Posterior cingulate gyrus (tissue), 11 donors: ENCODE results near the gene EXOG.
A peak's percentile ranks its signal among the peaks of the same experiment; 100 is the strongest.

ENCODE experiments used
- DNase-seq, 10 donors: peaks; one replicate each; pipeline versions ENCODE4 v3.0.0 to v3.0.0-alpha.2; 2020 to 2021; ENCODE audit warnings: mixed read lengths in 3 of 10
- intact Hi-C: fragments of 100-400 bp; cut with DNase I; formaldehyde crosslinking; loops from one replicate; pipeline ENCODE4 v1.15.1; 2023

The EXOG gene, protein sequence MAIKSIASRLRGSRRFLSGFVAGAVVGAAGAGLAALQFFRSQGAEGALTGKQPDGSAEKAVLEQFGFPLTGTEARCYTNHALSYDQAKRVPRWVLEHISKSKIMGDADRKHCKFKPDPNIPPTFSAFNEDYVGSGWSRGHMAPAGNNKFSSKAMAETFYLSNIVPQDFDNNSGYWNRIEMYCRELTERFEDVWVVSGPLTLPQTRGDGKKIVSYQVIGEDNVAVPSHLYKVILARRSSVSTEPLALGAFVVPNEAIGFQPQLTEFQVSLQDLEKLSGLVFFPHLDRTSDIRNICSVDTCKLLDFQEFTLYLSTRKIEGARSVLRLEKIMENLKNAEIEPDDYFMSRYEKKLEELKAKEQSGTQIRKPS

DNA sequence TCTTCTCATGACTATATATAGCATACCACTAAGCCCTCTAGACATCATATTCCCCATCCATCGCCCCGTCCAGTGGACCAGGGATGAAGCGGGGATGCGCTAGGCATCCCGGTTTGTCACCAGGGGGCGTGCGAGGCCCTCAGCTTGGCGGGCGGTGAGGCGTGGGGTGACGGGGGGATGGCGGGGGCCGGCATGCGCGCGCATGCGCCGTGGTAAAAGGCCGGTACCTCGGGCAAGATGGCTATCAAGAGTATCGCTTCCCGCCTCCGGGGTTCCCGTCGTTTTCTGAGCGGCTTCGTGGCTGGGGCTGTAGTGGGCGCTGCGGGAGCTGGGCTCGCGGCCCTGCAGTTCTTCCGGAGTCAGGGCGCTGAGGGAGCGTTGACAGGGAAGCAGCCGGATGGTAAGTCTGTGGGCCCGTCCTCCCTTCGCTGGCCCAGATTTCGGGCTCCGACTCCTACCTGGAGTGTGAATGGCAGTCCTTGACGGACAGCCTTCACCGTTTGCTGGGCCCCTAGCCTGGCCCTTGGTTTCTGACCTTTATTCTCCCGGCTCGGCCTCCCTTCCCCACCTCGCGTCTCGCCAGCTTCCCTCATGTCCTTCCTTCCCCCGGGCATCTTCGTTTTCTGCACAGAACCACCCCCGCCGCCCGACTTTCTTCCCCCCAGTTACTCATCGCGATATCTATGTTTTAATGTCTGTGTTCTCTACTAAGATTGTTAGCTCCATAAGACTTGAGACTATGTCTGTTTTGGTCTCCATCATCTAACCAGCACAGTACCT lies at the start of gene EXOG:
EXOG (plus strand) TSS at position 210 of the 780 bp plus-strand sequence; CDS start at position 238, 28 bp downstream.
- DNase-seq, result peak; percentile 90 to 98 (median 96)
- intact Hi-C loops, result loop anchor here (2.0 kb wide), 2 partner anchors 154 to 360 kb away; partner anchors contain the start of gene ACAA1

DNA sequence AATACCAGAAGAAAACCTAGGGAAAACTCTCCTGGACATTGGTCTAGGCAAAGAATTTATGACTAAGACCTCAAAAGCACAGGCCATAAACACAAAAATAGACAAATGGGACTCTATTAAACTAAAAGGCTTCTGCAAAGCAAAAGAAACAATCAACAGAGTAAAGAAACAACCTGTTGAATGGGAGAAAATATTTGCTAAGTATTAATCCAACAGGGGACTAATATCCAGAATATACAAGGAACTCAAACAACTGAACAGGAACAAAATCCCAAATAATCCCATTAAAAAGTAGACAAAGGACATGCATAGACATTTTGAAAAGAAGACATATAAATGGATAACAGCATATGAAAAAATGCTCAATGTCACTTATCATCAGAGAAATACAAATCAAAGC lies 49.3 kb upstream of the EXOG start:
- DNase-seq, result no peak
- intact Hi-C loops, result no loop called here

DNA sequence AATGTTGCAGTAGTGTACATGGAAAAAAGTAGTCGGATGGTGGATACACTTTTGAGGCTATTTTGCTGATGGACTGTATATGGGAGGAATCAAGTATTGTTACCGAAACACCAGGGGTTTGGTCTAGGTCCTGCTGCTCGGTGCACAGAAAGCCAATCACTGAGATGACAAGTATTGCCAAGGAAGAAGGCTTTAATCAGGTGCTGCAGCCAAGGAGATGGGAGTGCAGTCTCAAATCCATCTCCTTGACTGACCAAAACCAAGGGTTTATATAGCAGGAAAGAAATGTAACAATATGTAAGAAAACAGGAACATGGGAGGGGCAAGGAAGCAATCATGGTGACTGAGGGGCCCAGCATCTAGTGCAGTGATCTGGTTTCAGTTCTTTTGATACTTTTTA lies 45.3 kb upstream of the EXOG start:
- no peak for DNase-seq
- intact Hi-C loops, result loop anchor here (10.0 kb wide), 1 partner anchor 286 kb away; the partner anchor contains the start of gene OXSR1

DNA sequence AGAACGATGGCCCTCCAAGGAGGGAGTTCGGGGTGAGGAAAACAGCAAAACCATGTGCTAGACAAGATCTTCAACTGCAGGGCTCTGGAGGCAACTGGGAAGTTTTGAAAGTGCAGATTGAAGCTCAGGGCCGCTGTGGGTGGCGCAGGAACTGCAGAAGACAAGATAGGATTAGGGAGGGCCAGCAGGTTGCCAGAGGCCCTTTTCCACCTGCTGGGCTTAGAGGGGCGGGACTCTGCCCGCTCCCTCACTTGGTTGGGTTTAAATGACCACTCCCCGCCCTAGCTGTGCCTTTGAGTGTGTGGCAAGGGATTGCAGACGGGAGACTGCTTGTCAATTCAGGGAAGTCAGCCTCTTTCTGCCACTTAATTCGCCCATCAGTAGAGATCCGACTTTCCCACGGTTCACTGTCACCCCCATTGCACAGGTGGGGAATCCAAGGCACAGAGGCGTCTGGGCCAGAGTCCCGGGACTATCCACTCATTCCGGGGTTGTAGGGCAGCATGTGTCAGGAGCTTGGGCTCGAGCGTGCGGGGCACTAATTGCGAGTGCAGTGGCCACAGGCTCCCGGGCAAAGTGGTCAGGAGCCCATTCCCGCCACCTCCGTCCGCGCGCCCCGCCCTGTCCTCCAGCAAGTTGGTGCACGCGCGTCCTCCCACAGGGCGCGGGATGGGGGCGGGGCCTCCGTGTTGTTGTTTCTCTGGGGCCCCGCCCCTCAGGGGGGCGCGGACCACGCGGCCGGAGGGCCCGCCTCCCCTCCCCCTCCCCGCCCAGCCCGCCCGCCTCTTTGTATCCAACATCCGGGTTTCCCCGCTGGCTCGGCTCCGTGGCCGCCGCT lies 42.8 kb upstream of the EXOG start, which contains the start of gene ACVR2B:
ACVR2B (plus strand) TSS at position 816 of the 838 bp plus-strand sequence. CDS start 433 bp downstream, outside the sequence.
- intact Hi-C loops, result loop anchor here (10.0 kb wide), 1 partner anchor 288 kb away; the partner anchor contains the start of gene OXSR1
- DNase-seq, result peak; percentile 73 to 98 (median 85)

DNA sequence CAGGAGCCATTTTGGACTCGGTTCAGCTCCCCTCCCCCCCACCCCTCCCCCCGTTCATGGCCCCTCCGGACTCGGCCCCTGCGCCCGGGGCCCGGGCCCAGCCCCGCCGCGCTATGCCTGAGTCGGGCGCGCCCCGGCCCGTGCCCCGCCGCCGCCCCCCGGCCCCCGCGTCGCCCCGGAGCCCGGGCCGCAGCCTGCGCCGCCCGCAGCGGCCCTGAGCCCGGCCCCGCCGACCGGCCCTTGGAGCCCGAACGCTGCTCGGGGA lies 42.3 kb upstream of the EXOG start:
- intact Hi-C loops, result loop anchor here (10.0 kb wide), 1 partner anchor 289 kb away; the partner anchor contains the start of gene OXSR1

DNA sequence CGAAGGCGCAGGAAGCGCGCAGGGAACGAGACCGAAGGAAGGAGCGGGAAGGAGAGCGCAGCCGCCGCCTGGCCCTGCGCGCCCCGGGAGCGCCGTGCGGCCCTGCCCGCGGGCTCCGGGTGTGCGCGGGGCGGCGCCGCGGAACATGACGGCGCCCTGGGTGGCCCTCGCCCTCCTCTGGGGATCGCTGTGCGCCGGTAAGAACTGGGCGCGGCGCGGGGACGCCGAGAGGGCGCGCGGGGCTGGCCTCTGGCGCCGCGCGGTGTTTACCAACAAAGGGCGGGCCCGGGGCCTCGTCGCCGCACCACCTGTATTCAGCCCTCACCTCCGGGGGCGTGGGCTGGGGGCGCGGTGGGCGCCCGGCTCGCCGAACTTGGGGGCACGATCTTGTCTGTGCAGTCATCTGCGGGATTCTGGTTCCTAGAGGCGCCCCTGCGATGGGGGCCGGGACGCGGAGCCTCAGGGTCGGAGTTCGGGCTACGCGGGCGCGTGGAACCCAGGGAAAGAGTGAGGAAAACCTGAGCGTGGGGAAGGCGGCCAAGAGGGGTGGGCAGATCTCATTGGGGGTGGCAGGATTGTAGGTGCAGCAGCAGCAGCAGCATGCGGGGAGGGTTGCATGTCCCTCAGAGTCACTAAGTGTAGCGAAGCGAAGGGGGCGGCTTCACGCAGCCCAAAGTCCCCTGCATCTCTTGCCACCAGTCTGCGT lies 41.8 kb upstream of the EXOG start:
- DNase-seq, result peak in 8 of 10 donors; percentile 22 to 86 (median 35)
- intact Hi-C loops, result loop anchor here (10.0 kb wide), 1 partner anchor 290 kb away; the partner anchor contains the start of gene OXSR1

More for the DNA sequence above, 42.3 kb upstream of the EXOG start:
- no peak for DNase-seq

DNA sequence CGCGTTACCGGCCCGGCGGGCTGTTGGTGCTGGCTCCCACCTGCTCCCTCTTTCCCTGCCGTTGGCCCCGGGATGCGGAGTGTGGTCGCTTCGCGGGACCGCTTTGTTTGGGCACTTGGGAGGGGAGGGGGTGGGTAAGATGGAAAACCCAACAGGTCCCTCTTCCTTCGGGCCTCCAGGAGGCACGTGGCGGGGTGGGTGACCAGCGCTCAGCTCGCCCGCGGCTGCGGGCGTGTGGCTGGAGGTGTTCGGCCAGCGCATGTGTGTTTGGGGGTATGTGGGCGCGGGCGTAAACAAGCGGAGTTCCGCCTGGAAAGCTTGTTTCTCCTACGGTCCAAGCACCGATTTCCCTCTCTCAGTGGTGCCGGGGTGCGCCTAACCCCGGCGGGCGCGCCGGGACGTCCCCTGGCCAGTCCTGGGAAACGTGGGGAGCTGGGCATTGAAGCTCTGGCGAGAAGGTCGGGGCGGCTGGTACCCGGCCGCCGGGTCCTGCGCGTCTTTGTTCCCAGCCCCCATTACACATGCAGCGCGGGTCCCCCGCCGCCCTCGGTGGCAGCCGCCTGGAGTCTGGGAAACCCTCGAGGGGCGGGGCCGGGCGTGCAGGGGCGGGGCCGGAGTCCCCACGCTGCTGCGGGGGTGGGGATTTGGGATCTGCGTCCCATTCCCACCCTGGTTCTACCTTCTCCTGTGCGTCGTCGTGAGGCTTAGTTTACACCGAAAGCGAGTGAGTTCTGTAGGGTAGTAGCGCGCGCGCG lies 41.1 kb upstream of the EXOG start:
- intact Hi-C loops, result loop anchor here (5.0 to 10.0 kb wide), 2 partner anchors 37 to 290 kb away; partner anchors contain the start of gene OXSR1

DNA sequence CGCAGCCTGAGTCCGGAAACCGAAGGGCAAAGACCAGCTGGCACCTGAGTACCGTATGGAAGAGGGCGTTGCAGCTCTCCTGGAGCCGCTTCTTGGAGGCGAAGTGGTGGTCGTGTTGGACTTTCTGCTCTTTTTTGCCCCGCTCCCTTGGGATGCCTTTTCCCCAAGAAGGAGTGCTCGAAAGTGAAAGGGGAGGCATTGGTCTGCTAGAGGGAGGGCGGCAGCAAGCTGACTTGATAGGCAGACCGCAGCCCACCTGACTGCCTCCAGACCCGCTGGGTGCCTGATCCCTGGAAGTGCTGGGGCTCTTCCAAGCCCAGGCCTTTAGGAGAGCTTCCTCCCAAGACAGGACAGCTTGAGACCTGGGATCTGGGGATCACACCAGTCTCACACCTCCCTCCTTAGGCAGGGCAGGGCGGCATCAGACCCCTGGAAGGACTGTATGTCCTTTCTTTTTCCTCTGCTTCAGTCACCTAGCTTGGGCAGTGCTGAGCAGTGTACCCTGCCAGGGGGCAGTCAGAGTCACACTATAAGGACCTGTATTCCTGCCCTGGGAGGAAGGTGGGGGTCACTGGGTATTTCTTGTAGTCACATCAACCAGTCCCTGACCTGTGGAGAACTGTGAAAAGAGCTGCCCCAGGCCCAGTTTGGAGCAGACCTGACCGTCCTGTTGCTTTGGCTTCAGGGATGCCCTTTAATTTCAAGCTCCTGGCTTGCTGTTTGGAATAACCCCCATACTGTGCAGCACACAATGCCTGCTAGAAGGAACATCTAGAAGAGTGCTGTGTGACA lies 40.3 kb upstream of the EXOG start:
- DNase-seq, result peak in 1 of 10 donors; percentile 81
- intact Hi-C loops, result loop anchor here (5.0 to 10.0 kb wide), 2 partner anchors 36 to 291 kb away; partner anchors contain the start of gene OXSR1

More for the DNA sequence above, 41.1 kb upstream of the EXOG start:
- DNase-seq, result peak; percentile 55 to 94 (median 70)

DNA sequence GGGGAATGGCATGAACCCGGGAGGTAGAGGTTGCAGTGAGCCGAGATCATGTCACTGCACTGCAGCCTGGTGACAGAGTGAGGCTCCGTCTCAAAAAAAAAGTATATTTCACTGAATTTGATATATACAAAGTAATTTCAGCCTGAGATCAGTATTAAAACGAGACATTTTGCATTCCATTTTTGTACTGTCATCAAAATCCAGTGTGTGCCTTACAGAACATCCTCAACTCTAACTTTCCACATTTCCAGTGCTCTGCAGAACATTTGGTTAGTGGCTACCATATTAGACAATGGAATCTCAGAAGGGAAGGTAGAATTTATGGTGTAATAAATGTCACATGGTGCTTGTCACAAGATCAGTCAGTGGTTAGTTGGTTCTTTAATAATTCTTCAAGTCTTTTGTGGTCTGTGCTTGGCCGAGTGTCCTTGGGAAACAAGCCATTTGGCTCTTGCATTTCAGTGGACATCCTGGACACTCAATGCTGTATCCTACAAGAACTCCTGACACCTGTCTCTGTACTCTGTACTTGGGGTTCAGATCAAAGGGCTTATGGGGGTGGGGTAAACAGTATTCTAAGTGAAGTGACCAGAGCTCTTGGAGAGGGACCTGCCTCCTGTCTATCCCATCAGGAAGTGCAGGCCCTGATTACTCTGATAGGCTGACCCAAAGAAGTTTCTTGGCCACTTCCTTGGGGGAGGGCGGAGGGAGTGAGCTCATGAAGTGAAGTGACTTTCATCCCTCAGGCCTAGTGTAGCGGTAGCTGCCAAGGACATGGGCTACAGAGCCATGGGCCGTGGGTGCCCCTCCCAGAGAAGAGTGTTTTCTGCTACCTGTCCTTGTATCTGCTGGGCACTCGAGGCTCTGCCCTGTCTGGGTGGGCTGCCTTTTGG lies 38.8 kb upstream of the EXOG start:
- no peak for DNase-seq
- intact Hi-C loops, result loop anchor here (5.0 to 10.0 kb wide), 2 partner anchors 35 to 293 kb away; partner anchors contain the start of gene OXSR1

DNA sequence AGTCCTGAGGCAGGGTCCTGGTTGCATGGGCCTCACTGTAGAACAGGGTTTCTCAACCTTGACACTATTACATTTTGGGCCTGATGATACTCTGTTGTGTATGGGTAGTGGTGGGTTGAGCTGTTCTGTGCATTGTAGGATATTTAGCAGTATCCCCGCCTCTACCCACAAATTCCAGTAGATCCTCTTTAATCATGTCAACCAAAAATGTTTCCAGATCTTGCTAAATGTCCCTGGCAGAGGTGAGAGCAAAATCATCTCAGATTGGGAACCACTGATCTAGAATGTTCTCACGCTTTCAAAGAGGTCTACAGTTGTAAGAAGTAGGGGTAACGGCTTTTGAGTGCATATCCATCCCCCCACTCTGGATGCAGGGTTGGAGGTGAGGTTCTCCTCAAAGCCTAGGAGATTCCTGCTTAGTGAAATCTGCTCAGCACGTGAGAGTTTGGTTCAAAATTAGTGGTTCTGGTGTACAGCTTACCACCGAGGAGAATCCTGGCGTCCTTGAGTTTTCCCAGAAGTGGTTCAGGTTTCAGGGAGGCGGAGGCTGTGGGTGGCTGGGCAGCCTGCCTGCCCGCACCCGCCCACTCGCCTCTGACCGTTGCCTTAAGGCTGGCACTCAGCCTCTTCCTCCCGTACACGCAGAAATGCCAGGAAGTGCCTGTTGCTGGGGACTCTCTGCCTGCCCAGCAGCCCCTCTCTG lies 37.2 kb upstream of the EXOG start:
- intact Hi-C loops, result loop anchor here (5.0 to 10.0 kb wide), 2 partner anchors 33 to 294 kb away; partner anchors contain the start of gene OXSR1
- DNase-seq, result peak in 6 of 10 donors; percentile 34 to 92 (median 70)

DNA sequence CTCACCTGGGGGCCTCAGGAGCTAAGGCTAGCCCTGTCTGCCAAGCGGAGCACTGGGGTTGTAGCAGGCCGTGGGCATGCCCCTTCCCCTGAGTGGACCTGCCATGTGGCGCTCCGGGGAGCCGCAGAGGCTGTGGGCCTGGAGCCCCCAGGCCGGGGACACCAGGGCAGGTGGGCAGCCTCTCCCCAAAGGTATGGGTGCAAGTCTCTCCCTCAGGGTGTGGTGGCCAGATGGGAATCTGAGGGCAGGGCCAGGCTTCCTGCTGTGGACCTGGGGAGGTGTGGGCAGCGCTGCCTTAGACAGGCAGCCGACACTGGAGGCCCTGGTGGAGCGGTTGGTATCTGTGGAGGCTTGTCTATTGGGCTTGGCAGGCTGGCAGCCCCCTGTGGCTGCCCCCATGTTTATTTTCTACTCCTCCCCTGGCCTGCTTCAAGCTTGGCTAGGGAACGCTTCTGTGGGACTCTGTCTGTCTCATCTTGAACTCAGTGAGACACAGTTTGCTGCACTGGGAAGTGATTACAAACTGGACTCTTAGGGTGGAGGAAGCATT lies 36.6 kb upstream of the EXOG start:
- intact Hi-C loops, result loop anchor here (5.0 to 10.0 kb wide), 2 partner anchors 33 to 295 kb away; partner anchors contain the start of gene OXSR1
- no peak for DNase-seq

DNA sequence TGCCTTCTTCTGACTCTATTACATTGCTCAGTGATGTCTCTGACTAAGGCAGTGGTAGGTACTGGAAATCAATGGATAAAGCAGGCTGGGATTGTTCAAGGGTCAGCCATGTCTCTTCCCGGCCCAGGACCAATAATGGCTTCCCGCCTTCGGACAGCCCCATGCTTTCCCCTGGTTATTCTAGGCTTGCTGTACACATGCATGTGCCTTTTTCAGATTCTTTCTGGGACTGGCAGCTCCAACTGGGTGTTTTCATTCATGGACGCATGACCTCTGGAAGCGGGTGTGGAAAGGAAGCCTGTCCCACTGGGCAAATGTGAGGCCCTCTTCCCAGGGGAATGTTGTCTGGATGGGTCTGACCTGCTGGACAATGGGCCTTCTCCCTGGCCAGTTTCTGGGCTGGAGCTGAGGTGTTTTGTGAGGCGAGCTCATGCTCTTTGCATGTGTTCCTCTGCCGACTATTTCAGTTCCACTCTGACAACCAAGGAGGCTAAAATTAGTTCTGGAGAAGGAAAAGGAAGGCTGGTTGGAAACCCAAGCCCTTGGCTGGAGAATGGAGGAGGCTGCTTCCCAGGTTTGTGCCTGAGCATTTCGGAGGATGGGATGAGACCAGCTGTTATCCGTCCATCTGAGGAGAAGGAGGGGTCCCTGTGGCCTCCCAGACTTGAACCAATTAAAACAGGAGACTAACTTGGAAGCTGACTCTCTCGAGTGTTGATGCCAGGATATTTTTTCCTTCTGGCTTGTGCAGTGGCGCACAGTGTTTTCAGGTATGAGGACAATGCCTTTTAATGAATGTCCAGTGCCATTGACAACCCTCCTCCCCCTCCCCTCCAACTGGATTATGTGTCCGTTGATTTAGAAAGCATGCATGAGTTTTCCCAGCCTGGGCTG lies 35.5 kb upstream of the EXOG start:
- intact Hi-C loops, result no loop called here
- DNase-seq, result peak in 1 of 10 donors; percentile 78

DNA sequence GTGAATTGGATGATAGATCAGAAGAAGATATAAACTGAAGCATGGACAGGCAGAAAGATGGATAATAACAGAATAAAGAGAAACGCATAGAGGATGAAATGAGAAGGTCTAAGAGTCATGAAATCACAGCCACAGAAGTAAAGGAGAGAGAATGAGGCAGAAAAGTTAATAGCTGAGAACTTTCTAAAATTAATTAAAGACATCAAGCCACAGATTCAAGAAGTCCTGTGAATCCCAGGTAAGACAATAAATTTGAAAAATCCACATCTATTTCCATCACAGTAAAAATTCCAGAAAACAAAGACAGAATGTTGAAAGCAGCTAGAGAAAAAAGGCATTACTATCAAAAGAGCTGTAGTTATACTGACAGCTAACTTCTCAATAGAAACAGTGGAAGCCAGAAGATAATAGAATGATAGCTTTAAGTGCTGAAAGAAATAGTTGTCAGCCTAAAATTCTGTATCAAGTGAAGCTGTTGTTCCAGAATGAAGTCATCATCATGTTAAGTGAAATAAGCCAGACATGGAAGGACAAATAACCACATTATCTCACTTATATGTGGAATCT lies 30.5 kb upstream of the EXOG start:
- intact Hi-C loops, result no loop called here
- DNase-seq, result no peak

DNA sequence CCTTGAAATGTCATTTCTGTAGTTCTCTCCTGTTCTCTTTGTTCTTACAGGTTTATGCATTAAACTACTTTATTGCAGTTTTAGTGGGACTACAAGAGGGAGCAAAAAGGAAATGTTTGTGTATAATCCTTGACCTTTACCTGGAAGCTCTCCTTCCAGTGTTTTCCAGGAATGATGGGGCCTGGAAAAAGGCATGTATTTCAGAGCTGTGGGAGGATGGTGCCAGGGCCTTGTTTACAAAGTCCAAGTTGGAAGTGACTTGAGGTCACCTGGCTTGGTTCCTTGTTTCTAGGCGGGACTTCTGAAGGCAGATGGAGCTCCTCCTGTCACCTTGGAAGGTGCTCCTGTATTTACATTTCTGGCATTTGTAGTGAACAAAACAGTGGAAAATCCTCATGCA lies 27.4 kb upstream of the EXOG start:
- intact Hi-C loops, result no loop called here
- no peak for DNase-seq
